ENCODE data around the gene NUDT21. TPM values are rescaled to one million over a fixed set of nuclear protein-coding genes. Genes with fewer than 3 reads are reported as not detected.

The NUDT21 gene
- total and polyA plus RNA-seq, 2 experiments from 2014 or later, result 47.8 to 57.0 TPM

- TF ChIP-seq EZH2phosphoT487 (IDR thresholded peaks at IDR 0.05; ENCODE audit: insufficient read depth, low read depth) (no peak), EZH2 (IDR thresholded peaks at IDR 0.05; ENCODE audit: insufficient read depth, poor library complexity, severe bottlenecking) (no peak)
- H2AFZ ChIP-seq, result no peak overlapping the region
- in situ Hi-C loops (cut with MboI), result no loop called here
- H3K9ac ChIP-seq, result no peak overlapping the region
- no peak for DNase-seq
- H3K36me3 ChIP-seq (ENCODE audit: low read depth), result no peaks in the 10 kb centered on the region
- H3K4me3 ChIP-seq, result no peak overlapping the region
- peaks cover 31% of the 10 kb centered on the region; the same call in 1 of the 2 replicates for H4K20me1 ChIP-seq (ENCODE audit: insufficient read depth)
- H3K4me2 ChIP-seq (ENCODE audit: unreplicated experiment), result no peak overlapping the region
- peak overlapping the region; percentile 52; the same call in 1 of the 2 replicates for H3K27ac ChIP-seq
- no peaks in the 10 kb centered on the region for H3K27me3 ChIP-seq (replicated peaks; ENCODE audit: insufficient read depth)
- H3K79me2 ChIP-seq (ENCODE audit: insufficient read depth), result peaks cover 100% of the 10 kb centered on the region
- no peaks in the 10 kb centered on the region for H3K9me2 ChIP-seq (ENCODE audit: insufficient read depth)
- H3K9me3 ChIP-seq (ENCODE audit: low read depth), result no peaks in the 10 kb centered on the region
- peaks cover 35% of the 10 kb centered on the region for H3K4me1 ChIP-seq (ENCODE audit: insufficient read depth)
- 88 to 90% methylated on average over 8 of the region's 8 CpGs for WGBS, 2 experiments (ENCODE audit: low coverage in 1 of 2, low lambda C conversion rate in 2 of 2, missing lambda C conversion rate in 2 of 2)
- peaks cover 17% of the 10 kb centered on the region; the same call in 1 of the 2 replicates for H3F3A ChIP-seq (ENCODE audit: insufficient read depth)
Measured at GRCh38 chr16:56419740-56420548, 31.2 kb downstream of the NUDT21 start.

- in situ Hi-C loops (cut with MboI), result no loop called here
- no peaks in the 10 kb centered on the region for H3K9me2 ChIP-seq (ENCODE audit: insufficient read depth)
- WGBS, 2 experiments (ENCODE audit: low coverage in 1 of 2, low lambda C conversion rate in 2 of 2, missing lambda C conversion rate in 2 of 2), result 96 to 97% methylated on average over 4 of the region's 4 CpGs
- no peak overlapping the region for H3K27ac ChIP-seq
- peaks cover 100% of the 10 kb centered on the region for H3K79me2 ChIP-seq (ENCODE audit: insufficient read depth)
- H2AFZ ChIP-seq, result no peak overlapping the region
- H3K27me3 ChIP-seq (replicated peaks; ENCODE audit: insufficient read depth), result no peaks in the 10 kb centered on the region
- no peak overlapping the region for H3K4me3 ChIP-seq
- peaks cover 16% of the 10 kb centered on the region for H3K4me1 ChIP-seq (ENCODE audit: insufficient read depth)
- H3K9me3 ChIP-seq (ENCODE audit: low read depth), result no peaks in the 10 kb centered on the region
- no peak for DNase-seq
- no peaks in the 10 kb centered on the region for H3K36me3 ChIP-seq (ENCODE audit: low read depth)
- no peak overlapping the region for H3K4me2 ChIP-seq (ENCODE audit: unreplicated experiment)
- 0 out of 2 replicates have a peak, but pooled peaks cover 9% of the 10 kb centered on the region for H3F3A ChIP-seq (ENCODE audit: insufficient read depth)
- H4K20me1 ChIP-seq (ENCODE audit: insufficient read depth), result peaks cover 31% of the 10 kb centered on the region; the same call in 1 of the 2 replicates
- TF ChIP-seq EZH2phosphoT487 (IDR thresholded peaks at IDR 0.05; ENCODE audit: insufficient read depth, low read depth) (no peak), EZH2 (IDR thresholded peaks at IDR 0.05; ENCODE audit: insufficient read depth, poor library complexity, severe bottlenecking) (no peak)
- H3K9ac ChIP-seq, result no peak overlapping the region
Measured at GRCh38 chr16:56417138-56417537, 34.0 kb downstream of the NUDT21 start.

- Histone ChIP-seq H3F3A (ENCODE audit: insufficient read depth) (0 out of 2 replicates have a peak, but pooled peaks cover 9% of the 10 kb centered on the region), H4K20me1 (ENCODE audit: insufficient read depth) (peaks cover 20% of the 10 kb centered on the region; the same call in 1 of the 2 replicates), H3K9me3 (ENCODE audit: low read depth) (no peaks in the 10 kb centered on the region), H3K4me2 (ENCODE audit: unreplicated experiment) (no peak overlapping the region), H3K4me3 (no peak overlapping the region), H3K27me3 (replicated peaks; ENCODE audit: insufficient read depth) (no peaks in the 10 kb centered on the region), H3K27ac (no peak overlapping the region), H3K9me2 (ENCODE audit: insufficient read depth) (no peaks in the 10 kb centered on the region), H2AFZ (no peak overlapping the region), H3K79me2 (ENCODE audit: insufficient read depth) (peaks cover 99% of the 10 kb centered on the region), H3K4me1 (ENCODE audit: insufficient read depth) (peaks cover 12% of the 10 kb centered on the region), H3K9ac (no peak overlapping the region), H3K36me3 (ENCODE audit: low read depth) (peaks cover 9% of the 10 kb centered on the region; the same call in 1 of the 2 replicates)
- TF ChIP-seq EZH2phosphoT487 (IDR thresholded peaks at IDR 0.05; ENCODE audit: insufficient read depth, low read depth), result no peak
- no peak for TF ChIP-seq EZH2 (IDR thresholded peaks at IDR 0.05; ENCODE audit: insufficient read depth, poor library complexity, severe bottlenecking)
- in situ Hi-C loops (cut with MboI), result no loop called here
- WGBS, 2 experiments (ENCODE audit: low coverage in 1 of 2, low lambda C conversion rate in 2 of 2, missing lambda C conversion rate in 2 of 2), result 84 to 86% methylated on average over 4 of the region's 4 CpGs
- no peak for DNase-seq
Measured at GRCh38 chr16:56415875-56416274, 35.3 kb downstream of the NUDT21 start.

- TF ChIP-seq EZH2phosphoT487 (IDR thresholded peaks at IDR 0.05; ENCODE audit: insufficient read depth, low read depth), result no peak
- TF ChIP-seq EZH2 (IDR thresholded peaks at IDR 0.05; ENCODE audit: insufficient read depth, poor library complexity, severe bottlenecking), result no peak
- Histone ChIP-seq H3K4me1 (ENCODE audit: insufficient read depth) (peaks cover 7% of the 10 kb centered on the region), H4K20me1 (ENCODE audit: insufficient read depth) (0 out of 2 replicates have a peak, but pooled peaks cover 10% of the 10 kb centered on the region), H3K9me3 (ENCODE audit: low read depth) (no peaks in the 10 kb centered on the region), H3K27ac (no peak overlapping the region), H3K9ac (no peak overlapping the region), H2AFZ (no peak overlapping the region), H3K9me2 (ENCODE audit: insufficient read depth) (no peaks in the 10 kb centered on the region), H3K79me2 (ENCODE audit: insufficient read depth) (peaks cover 93% of the 10 kb centered on the region), H3K36me3 (ENCODE audit: low read depth) (peaks cover 14% of the 10 kb centered on the region; the same call in 1 of the 2 replicates), H3K4me2 (ENCODE audit: unreplicated experiment) (no peak overlapping the region), H3F3A (ENCODE audit: insufficient read depth) (no peaks in the 10 kb centered on the region), H3K27me3 (replicated peaks; ENCODE audit: insufficient read depth) (no peaks in the 10 kb centered on the region), H3K4me3 (no peak overlapping the region)
- WGBS, 2 experiments (ENCODE audit: low coverage in 1 of 2, low lambda C conversion rate in 2 of 2, missing lambda C conversion rate in 2 of 2), result 96 to 98% methylated on average over 5 of the region's 5 CpGs
- in situ Hi-C loops (cut with MboI), result no loop called here
- no peak for DNase-seq
Measured at GRCh38 chr16:56414366-56414765, 36.8 kb downstream of the NUDT21 start.

Measured in GM23248 (cell line).